Measurements from ENCODE around the gene EPS8L3.

GRCh38 chr1:109800291-109800690 lies 36.6 kb upstream of the EPS8L3 start:
- TF ChIP-seq POLR2A (IDR thresholded peaks at IDR 0.05), result no peak
- no peak for TF ChIP-seq CTCF (IDR thresholded peaks at IDR 0.05)
